ENCODE data around the gene TMUB1. TPM values are rescaled to one million over a fixed set of nuclear protein-coding genes. Genes with fewer than 3 reads are reported as not detected.

The TMUB1 gene
- total RNA-seq, 3 donors from 2014 or later (not counting 1 experiment from before 2014, with no cell fraction given) = 44.1 to 49.8 (median 47.3) TPM

DNA sequence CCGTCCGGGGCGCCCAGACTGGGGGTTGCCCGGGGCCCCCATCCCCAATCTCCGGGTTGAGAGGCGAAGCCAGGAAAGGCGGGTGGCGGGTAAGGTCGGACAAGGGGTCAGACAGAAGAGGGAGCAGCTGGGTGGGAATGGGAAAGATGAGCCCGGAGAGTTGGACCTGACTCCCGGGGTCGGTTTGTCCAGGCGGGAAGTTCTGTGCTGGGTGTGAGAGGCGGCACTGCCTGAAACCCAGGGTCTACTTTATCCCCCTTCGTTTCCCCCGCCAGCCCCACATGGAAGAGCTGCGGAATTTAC is 23.2 kb downstream of the TMUB1 start:
- no peaks in the 10 kb centered on the region for H3K36me3 Mint-ChIP-seq
- TF ChIP-seq, protein P1, sequence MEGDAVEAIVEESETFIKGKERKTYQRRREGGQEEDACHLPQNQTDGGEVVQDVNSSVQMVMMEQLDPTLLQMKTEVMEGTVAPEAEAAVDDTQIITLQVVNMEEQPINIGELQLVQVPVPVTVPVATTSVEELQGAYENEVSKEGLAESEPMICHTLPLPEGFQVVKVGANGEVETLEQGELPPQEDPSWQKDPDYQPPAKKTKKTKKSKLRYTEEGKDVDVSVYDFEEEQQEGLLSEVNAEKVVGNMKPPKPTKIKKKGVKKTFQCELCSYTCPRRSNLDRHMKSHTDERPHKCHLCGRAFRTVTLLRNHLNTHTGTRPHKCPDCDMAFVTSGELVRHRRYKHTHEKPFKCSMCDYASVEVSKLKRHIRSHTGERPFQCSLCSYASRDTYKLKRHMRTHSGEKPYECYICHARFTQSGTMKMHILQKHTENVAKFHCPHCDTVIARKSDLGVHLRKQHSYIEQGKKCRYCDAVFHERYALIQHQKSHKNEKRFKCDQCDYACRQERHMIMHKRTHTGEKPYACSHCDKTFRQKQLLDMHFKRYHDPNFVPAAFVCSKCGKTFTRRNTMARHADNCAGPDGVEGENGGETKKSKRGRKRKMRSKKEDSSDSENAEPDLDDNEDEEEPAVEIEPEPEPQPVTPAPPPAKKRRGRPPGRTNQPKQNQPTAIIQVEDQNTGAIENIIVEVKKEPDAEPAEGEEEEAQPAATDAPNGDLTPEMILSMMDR (IDR thresholded peaks at IDR 0.05) = peak; percentile 15
- no peak for DNase-seq
- H3K27me3 Mint-ChIP-seq (ENCODE audit: low read depth in 2 of 2) = no peaks in the 10 kb centered on the region
- intact Hi-C loops (cut with micrococcal nuclease) = no loop called here
- H3K4me1 Mint-ChIP-seq = peaks cover 16 to 45% of the 10 kb centered on the region in 2 donors
- no peaks in the 10 kb centered on the region for H3K9me3 Mint-ChIP-seq
- peak overlapping the region; percentile 42 for H3K27ac ChIP-seq (ENCODE audit: low read length)
- H3K36me3 ChIP-seq (ENCODE audit: control insufficient read depth, insufficient read depth, low read length) = peaks cover 8% of the 10 kb centered on the region
- peak overlapping the region; percentile 68 for H3K4me3 ChIP-seq (ENCODE audit: low read length)
- no peak for ATAC-seq
- H3K4me3 Mint-ChIP-seq = peak overlapping the region; percentile 96
- H3K4me1 ChIP-seq (ENCODE audit: control insufficient read depth, insufficient read depth, low read length) = peaks cover 37% of the 10 kb centered on the region
- peak overlapping the region in 1 of 2 donors; percentile 93 for H3K27ac Mint-ChIP-seq
- no peaks in the 10 kb centered on the region for H3K9me3 ChIP-seq (ENCODE audit: control insufficient read depth, insufficient read depth, low read length)
- 5% methylated on average over 17 of the region's 17 CpGs for WGBS (ENCODE audit: insufficient coverage)
- no peaks in the 10 kb centered on the region for H3K27me3 ChIP-seq (ENCODE audit: control insufficient read depth, insufficient read depth, low read length)

GRCh38 chr7:151059367-151060112 is 23.8 kb downstream of the TMUB1 start, which contains the start of gene SLC4A2:
Gene SLC4A2 (plus strand): TSS chr7:151059589. CDS start chr7:151061988, 2,399 bp downstream.
- Histone ChIP-seq H3K9me3 (ENCODE audit: control insufficient read depth, insufficient read depth, low read length) (no peaks in the 10 kb centered on the region), H3K4me3 (ENCODE audit: low read length) (peak within 1 kb of the TSS; percentile 68), H3K4me1 (ENCODE audit: control insufficient read depth, insufficient read depth, low read length) (peaks cover 37% of the 10 kb centered on the region), H3K27me3 (ENCODE audit: control insufficient read depth, insufficient read depth, low read length) (no peaks in the 10 kb centered on the region), H3K36me3 (ENCODE audit: control insufficient read depth, insufficient read depth, low read length) (peaks cover 2% of the 10 kb centered on the region), H3K27ac (ENCODE audit: low read length) (peak within 1 kb of the TSS; percentile 90)
- Mint-ChIP-seq H3K4me3 (peak within 1 kb of the TSS; percentile 96), H3K27ac (peak within 1 kb of the TSS; percentile 91 to 93), H3K9me3 (no peaks in the 10 kb centered on the region), H3K27me3 (ENCODE audit: low read depth in 2 of 2) (no peaks in the 10 kb centered on the region), H3K36me3 (no peaks in the 10 kb centered on the region), H3K4me1 (peaks cover 16 to 45% of the 10 kb centered on the region in 2 donors)
- under 1% methylated on average over 75 of the region's 75 CpGs for WGBS (ENCODE audit: insufficient coverage)
- peak; percentile 76 to 85 for DNase-seq
- ATAC-seq = peak; percentile 30 to 62 (median 41)
- intact Hi-C loops (cut with micrococcal nuclease) = loop anchor here (2.0 kb wide), 1 partner anchor 173 kb away; the partner anchor contains the start of gene CHPF2
- TF ChIP-seq, protein P1 (IDR thresholded peaks at IDR 0.05) = peak; percentile 50

GRCh38 chr7:151058781-151059366 is 24.4 kb downstream of the TMUB1 start:
- 6% methylated on average over 14 of the region's 18 CpGs for WGBS (ENCODE audit: insufficient coverage)
- H3K27me3 ChIP-seq (ENCODE audit: control insufficient read depth, insufficient read depth, low read length) = no peaks in the 10 kb centered on the region

More at GRCh38 chr7:151058781-151059366, 24.4 kb downstream of the TMUB1 start:
- no peak for ATAC-seq
- TF ChIP-seq, protein P1 (IDR thresholded peaks at IDR 0.05) = no peak
- intact Hi-C loops (cut with micrococcal nuclease) = loop anchor here (1.0 to 2.0 kb wide), 5 partner anchors 21 to 174 kb away; partner anchors contain the start of genes ABCB8, CHPF2 and FASTK
- Histone ChIP-seq H3K4me3 (ENCODE audit: low read length) (peak overlapping the region; percentile 68), H3K4me1 (ENCODE audit: control insufficient read depth, insufficient read depth, low read length) (peaks cover 37% of the 10 kb centered on the region), H3K9me3 (ENCODE audit: control insufficient read depth, insufficient read depth, low read length) (no peaks in the 10 kb centered on the region), H3K27ac (ENCODE audit: low read length) (peak overlapping the region; percentile 90), H3K36me3 (ENCODE audit: control insufficient read depth, insufficient read depth, low read length) (no peaks in the 10 kb centered on the region)
- peaks cover 16 to 45% of the 10 kb centered on the region in 2 donors for H3K4me1 Mint-ChIP-seq
- H3K27me3 Mint-ChIP-seq (ENCODE audit: low read depth in 2 of 2) = no peaks in the 10 kb centered on the region
- H3K27ac Mint-ChIP-seq = peak overlapping the region; percentile 91 to 93
- no peaks in the 10 kb centered on the region for H3K36me3 Mint-ChIP-seq
- H3K4me3 Mint-ChIP-seq = peak overlapping the region; percentile 96
- H3K9me3 Mint-ChIP-seq = no peaks in the 10 kb centered on the region
- no peak for DNase-seq

Measured in natural killer cell (primary cell).